ENCODE measurements around the gene C16orf86.

C16orf86 gene

GRCh38 chr16:67665598-67665997, 1.0 kb upstream of the C16orf86 start:
- no peak for TF ChIP-seq CTCF (IDR thresholded peaks at IDR 0.05)

GRCh38 chr16:67666032-67666551, 522 bp upstream of the C16orf86 start:
- TF ChIP-seq CTCF (IDR thresholded peaks at IDR 0.05) = no peak

GRCh38 chr16:67667453-67667816, 821 bp downstream of the C16orf86 start:
- TF ChIP-seq CTCF (IDR thresholded peaks at IDR 0.05) = no peak

GRCh38 chr16:67667817-67668494, 1.3 kb downstream of the C16orf86 start:
- peak; percentile 73 for TF ChIP-seq CTCF (IDR thresholded peaks at IDR 0.05)

GRCh38 chr16:67668495-67669157, 2.0 kb downstream of the C16orf86 start:
- TF ChIP-seq CTCF (IDR thresholded peaks at IDR 0.05) = no peak

- no peak for TF ChIP-seq CTCF (IDR thresholded peaks at IDR 0.05)
Observed at GRCh38 chr16:67669499-67670101, 3.0 kb downstream of the C16orf86 start.

GRCh38 chr16:67672306-67672705, 5.7 kb downstream of the C16orf86 start:
- no peak for TF ChIP-seq CTCF (IDR thresholded peaks at IDR 0.05)

Data from LNCAP (cell line).